ENCODE measurements around the gene CD4. TPM values are rescaled to one million over a fixed set of nuclear protein-coding genes. Genes with fewer than 3 reads are reported as not detected.

Gene CD4
- total RNA-seq, 2 experiments from 2014 or later, result 206 to 211 TPM

- intact Hi-C loops (cut with DNase I, micrococcal nuclease), result loop anchor here (1.0 to 5.0 kb wide), 14 partner anchors 13 to 217 kb away; partner anchors contain the start of genes ZNF384 (in 2 of the 2), CHD4 (in 1 of the 2), COPS7A (in 1 of the 2) and EMG1 (in 1 of the 2)
Measured at GRCh38 chr12:6752921-6753771, 36.2 kb upstream of the CD4 start, which contains the start of gene MLF2. Gene MLF2, minus strand, starts transcription at chr12:6753141. Its CDS starts 807 bp downstream, at chr12:6752334.

GRCh38 chr12:6753772-6754356 is 35.5 kb upstream of the CD4 start:
- ChIA-PET POLR2A (interaction anchor here (1.0 to 3.0 kb wide), 6 partner anchors 12 to 98 kb away, joined by 3 to 16 read pairs (median 4); partner anchors contain the start of genes CD4, COPS7A, PTMS and USP5), CTCF (interaction anchor here (0.6 to 4.1 kb wide), 32 partner anchors 11 to 391 kb away, joined by 3 to 54 read pairs (median 6); partner anchors contain the start of genes CD4, COPS7A, GPR162 and LAG3)
- intact Hi-C loops (cut with DNase I, micrococcal nuclease), result loop anchor here (1.0 to 5.0 kb wide), 14 partner anchors 12 to 216 kb away; partner anchors contain the start of genes ZNF384 (in 2 of the 2), CHD4 (in 1 of the 2), COPS7A (in 1 of the 2) and EMG1 (in 1 of the 2)
- peaks cover 32% of the 10 kb centered on the region for H3K4me1 Mint-ChIP-seq
- H3K9me3 Mint-ChIP-seq (ENCODE audit: low read depth), result no peaks in the 10 kb centered on the region
- ATAC-seq, result no peak
- peak overlapping the region; percentile 97 for H3K27ac Mint-ChIP-seq
- no peaks in the 10 kb centered on the region for H3K27me3 Mint-ChIP-seq
- H3K36me3 Mint-ChIP-seq (ENCODE audit: low read depth), result peaks cover 22% of the 10 kb centered on the region
- DNase-seq, result no peak
- H3K4me3 Mint-ChIP-seq, result peak overlapping the region; percentile 87

More at GRCh38 chr12:6752921-6753771, 36.2 kb upstream of the CD4 start, which contains the start of gene MLF2:
- peaks cover 26% of the 10 kb centered on the region for H3K4me1 Mint-ChIP-seq
- H3K36me3 Mint-ChIP-seq (ENCODE audit: low read depth), result peaks cover 27% of the 10 kb centered on the region
- peak within 1 kb of the TSS; percentile 87 for H3K4me3 Mint-ChIP-seq
- DNase-seq, result peak; percentile 99
- H3K9me3 Mint-ChIP-seq (ENCODE audit: low read depth), result no peaks in the 10 kb centered on the region
- POLR2A ChIA-PET, result interaction anchor here (0.5 to 3.0 kb wide), 12 partner anchors 10 to 221 kb away, joined by 3 to 16 read pairs (median 4); partner anchors contain the start of genes C12orf57, CD4, COPS7A and PTMS
- CTCF ChIA-PET, result interaction anchor here (0.6 to 4.1 kb wide), 39 partner anchors 10 to 414 kb away, joined by 3 to 54 read pairs (median 5); partner anchors contain the start of genes CD4, CDCA3, COPS7A and GPR162
- H3K27ac Mint-ChIP-seq, result peak within 1 kb of the TSS; percentile 97
- ATAC-seq, result peak; percentile 96
- H3K27me3 Mint-ChIP-seq, result no peaks in the 10 kb centered on the region

- intact Hi-C loops (cut with DNase I, micrococcal nuclease), result loop anchor here in 1 of 2 experiments (5.0 kb wide), 1 partner anchor 38 kb away; no protein-coding TSS in a partner anchor
- no peak overlapping the region for H3K27ac Mint-ChIP-seq
- CTCF ChIA-PET, result interaction anchor here (0.6 to 4.1 kb wide), 30 partner anchors 11 to 391 kb away, joined by 3 to 54 read pairs (median 8); partner anchors contain the start of genes CD4, COPS7A, GPR162 and LAG3
- peaks cover 32% of the 10 kb centered on the region for H3K4me1 Mint-ChIP-seq
- H3K36me3 Mint-ChIP-seq (ENCODE audit: low read depth), result peaks cover 16% of the 10 kb centered on the region
- no peak for ATAC-seq
- POLR2A ChIA-PET, result interaction anchor here (0.7 to 3.0 kb wide), 2 partner anchors 30 to 65 kb away, joined by 3 to 16 read pairs; partner anchors contain the start of gene ZNF384
- H3K9me3 Mint-ChIP-seq (ENCODE audit: low read depth), result no peaks in the 10 kb centered on the region
- H3K27me3 Mint-ChIP-seq, result no peaks in the 10 kb centered on the region
- no peak for DNase-seq
- no peak overlapping the region for H3K4me3 Mint-ChIP-seq
Measured at GRCh38 chr12:6754411-6754810, 34.9 kb upstream of the CD4 start.

GRCh38 chr12:6757028-6757690 is 32.2 kb upstream of the CD4 start:
- CTCF ChIA-PET, result interaction anchor here (1.4 kb wide), 1 partner anchor 21 kb away, joined by 5 read pairs; no protein-coding TSS in a partner anchor
- no peaks in the 10 kb centered on the region for H3K27me3 Mint-ChIP-seq
- H3K9me3 Mint-ChIP-seq (ENCODE audit: low read depth), result no peaks in the 10 kb centered on the region
- POLR2A ChIA-PET, result no interaction called here
- H3K4me1 Mint-ChIP-seq, result peaks cover 19% of the 10 kb centered on the region
- ATAC-seq (no peak), DNase-seq (no peak)
- H3K27ac Mint-ChIP-seq, result no peak overlapping the region
- no peak overlapping the region for H3K4me3 Mint-ChIP-seq
- H3K36me3 Mint-ChIP-seq (ENCODE audit: low read depth), result no peaks in the 10 kb centered on the region
- intact Hi-C loops (cut with DNase I, micrococcal nuclease), result no loop called here

- peaks cover 12% of the 10 kb centered on the region for H3K4me1 Mint-ChIP-seq
- DNase-seq, result peak; percentile 31
- ChIA-PET POLR2A (no interaction called here), CTCF (interaction anchor here (0.7 to 1.4 kb wide), 3 partner anchors 17 to 35 kb away, joined by 3 to 5 read pairs (median 3); partner anchors contain the start of gene COPS7A)
- ATAC-seq, result peak; percentile 26
- H3K27ac Mint-ChIP-seq, result no peak overlapping the region
- no peak overlapping the region for H3K4me3 Mint-ChIP-seq
- intact Hi-C loops (cut with DNase I, micrococcal nuclease), result no loop called here
- peaks cover 2% of the 10 kb centered on the region for H3K27me3 Mint-ChIP-seq
- no peaks in the 10 kb centered on the region for H3K36me3 Mint-ChIP-seq (ENCODE audit: low read depth)
- H3K9me3 Mint-ChIP-seq (ENCODE audit: low read depth), result no peaks in the 10 kb centered on the region
Measured at GRCh38 chr12:6758506-6759095, 30.7 kb upstream of the CD4 start.

- Mint-ChIP-seq H3K27ac (no peak overlapping the region), H3K9me3 (ENCODE audit: low read depth) (no peaks in the 10 kb centered on the region), H3K27me3 (peaks cover 9% of the 10 kb centered on the region), H3K36me3 (ENCODE audit: low read depth) (no peaks in the 10 kb centered on the region), H3K4me3 (no peak overlapping the region), H3K4me1 (peaks cover 15% of the 10 kb centered on the region)
- ChIA-PET POLR2A (interaction anchor here (0.7 to 1.1 kb wide), 2 partner anchors 17 to 273 kb away, joined by 4 to 11 read pairs; no protein-coding TSS in a partner anchor), CTCF (interaction anchor here (0.7 to 1.2 kb wide), 5 partner anchors 12 to 152 kb away, joined by 3 to 6 read pairs (median 3); no protein-coding TSS in a partner anchor)
- DNase-seq (no peak), ATAC-seq (no peak)
- intact Hi-C loops (cut with DNase I, micrococcal nuclease), result no loop called here
Measured at GRCh38 chr12:6759741-6760140, 29.6 kb upstream of the CD4 start.

- intact Hi-C loops (cut with DNase I, micrococcal nuclease), result no loop called here
- peaks cover 26% of the 10 kb centered on the region for H3K27me3 Mint-ChIP-seq
- no peak for DNase-seq
- ATAC-seq, result no peak
- H3K4me3 Mint-ChIP-seq, result no peak overlapping the region
- H3K4me1 Mint-ChIP-seq, result peaks cover 27% of the 10 kb centered on the region
- no peak overlapping the region for H3K27ac Mint-ChIP-seq
- peaks cover 4% of the 10 kb centered on the region for H3K36me3 Mint-ChIP-seq (ENCODE audit: low read depth)
- ChIA-PET POLR2A (no interaction called here), CTCF (interaction anchor here (0.6 to 2.0 kb wide), 4 partner anchors 8 to 211 kb away, joined by 3 to 7 read pairs (median 3); no protein-coding TSS in a partner anchor)
- H3K9me3 Mint-ChIP-seq (ENCODE audit: low read depth), result no peaks in the 10 kb centered on the region
Measured at GRCh38 chr12:6763380-6763779, 25.9 kb upstream of the CD4 start.

- POLR2A ChIA-PET, result no interaction called here
- DNase-seq (peak; percentile 68), ATAC-seq (peak; percentile 80)
- no peaks in the 10 kb centered on the region for H3K9me3 Mint-ChIP-seq (ENCODE audit: low read depth)
- H3K27ac Mint-ChIP-seq, result peak overlapping the region; percentile 44
- peaks cover 4% of the 10 kb centered on the region for H3K36me3 Mint-ChIP-seq (ENCODE audit: low read depth)
- intact Hi-C loops (cut with DNase I, micrococcal nuclease), result loop anchor here in 1 of 2 experiments (2.0 kb wide), 1 partner anchor 15 kb away; no protein-coding TSS in a partner anchor
- H3K27me3 Mint-ChIP-seq, result peaks cover 33% of the 10 kb centered on the region
- H3K4me3 Mint-ChIP-seq, result peak overlapping the region; percentile 28
- CTCF ChIA-PET, result no interaction called here
- peaks cover 28% of the 10 kb centered on the region for H3K4me1 Mint-ChIP-seq
Measured at GRCh38 chr12:6764011-6764828, 25.1 kb upstream of the CD4 start.

- Mint-ChIP-seq H3K9me3 (ENCODE audit: low read depth) (no peaks in the 10 kb centered on the region), H3K27me3 (peaks cover 33% of the 10 kb centered on the region), H3K27ac (peak overlapping the region; percentile 8), H3K4me3 (peak overlapping the region; percentile 63), H3K4me1 (peaks cover 33% of the 10 kb centered on the region), H3K36me3 (ENCODE audit: low read depth) (peaks cover 6% of the 10 kb centered on the region)
- ChIA-PET CTCF (interaction anchor here (0.8 to 2.6 kb wide), 8 partner anchors 10 to 126 kb away, joined by 4 to 19 read pairs (median 8); partner anchors contain the start of gene MLF2), POLR2A (interaction anchor here (1.3 kb wide), 1 partner anchor 12 kb away, joined by 4 read pairs; the partner anchor contains the start of gene MLF2)
- no peak for DNase-seq
- intact Hi-C loops (cut with DNase I, micrococcal nuclease), result loop anchor here in 1 of 2 experiments (2.0 kb wide), 1 partner anchor 14 kb away; no protein-coding TSS in a partner anchor
- no peak for ATAC-seq
Measured at GRCh38 chr12:6765048-6765633, 24.2 kb upstream of the CD4 start.
